IMR-90 (cell line): ENCODE data around the gene AFAP1L2. TPM values are rescaled to one million over a fixed set of nuclear protein-coding genes. Genes with fewer than 3 reads are reported as not detected.

Experiments used
- ATAC-seq: fragments of 200-7000 bp; cut with Tn5 transposase; 2 replicates; pipeline ENCODE4 v1.9.1; 2020; ENCODE audit warnings: low read depth, mild to moderate bottlenecking, moderate library complexity
- BruUV-seq: library from RNA; stranded (reverse); fragments of 400-500 nt; replicated peaks from 2 replicates; lab custom pipeline; 2021; lab: Mats Ljungman, UMichigan
- CTCF ChIA-PET: fragments of 300-600 bp; formaldehyde crosslinking; extraction: SDS; loops from one replicate; lab custom pipeline; 2021; ENCODE audit warnings: antibody characterized with exemption; lab: Yijun Ruan, JAX
- POLR2A ChIA-PET: fragments of 300-600 bp; sonication (Branson Sonifier 250); formaldehyde crosslinking; loops from one replicate; lab custom pipeline; 2022; ENCODE audit warnings: antibody characterized with exemption; ENCODE audit not compliant: unreplicated experiment; lab: Charles Lee
- DNase-seq: peaks from one replicate; pipeline ENCODE4 v3.0.0; 2013
- H2AFZ ChIP-seq: replicated peaks from 2 replicates; pipeline ENCODE3; 2013; ENCODE audit warnings: low read length, mild to moderate bottlenecking; ENCODE audit not compliant: poor library complexity
- H2AK5ac ChIP-seq: 2 replicates; pipeline ENCODE4 v1.6.1; 2013; ENCODE audit warnings: low read depth, low read length, inconsistent platforms
- H2AK9ac ChIP-seq: replicated peaks from 2 replicates; pipeline ENCODE3; 2013; ENCODE audit warnings: mild to moderate bottlenecking, low read depth, low read length, moderate library complexity; ENCODE audit not compliant: poor library complexity
- H2BK120ac ChIP-seq: 2 replicates; pipeline ENCODE4 v1.6.1; 2013; ENCODE audit warnings: low read depth, low read length, inconsistent platforms
- H2BK15ac ChIP-seq: 3 replicates; pipeline ENCODE4 v1.6.1; 2013; ENCODE audit warnings: low read depth, low read length, inconsistent platforms
- H2BK20ac ChIP-seq: 2 replicates; pipeline ENCODE4 v1.6.1; 2013; ENCODE audit warnings: low read depth, mild to moderate bottlenecking, inconsistent platforms, low read length, moderate library complexity
- H2BK5ac ChIP-seq: 2 replicates; pipeline ENCODE4 v1.6.1; 2013; ENCODE audit warnings: mild to moderate bottlenecking, low read depth, low read length, inconsistent platforms; ENCODE audit not compliant: poor library complexity, severe bottlenecking
- H3K14ac ChIP-seq: replicated peaks from 2 replicates; pipeline ENCODE4 v1.6.1; 2013; ENCODE audit warnings: low read depth, low read length, inconsistent platforms
- H3K18ac ChIP-seq: 2 replicates; pipeline ENCODE4 v1.6.1; 2013; ENCODE audit warnings: low read depth, low read length, control low read depth
- H3K23ac ChIP-seq: 2 replicates; pipeline ENCODE4 v1.6.1; 2013; ENCODE audit warnings: low read depth, low read length, inconsistent platforms
- H3K27ac ChIP-seq: 2 replicates; pipeline ENCODE4 v1.5.1; 2013; ENCODE audit warnings: mild to moderate bottlenecking, control low read depth, low read length; ENCODE audit not compliant: insufficient read depth
- H3K27me3 ChIP-seq: 2 replicates; pipeline ENCODE4 v1.6.1; 2013; ENCODE audit warnings: low read length; ENCODE audit not compliant: control insufficient read depth, insufficient read depth
- H3K36me3 ChIP-seq: 2 replicates; pipeline ENCODE4 v1.6.1; 2013; ENCODE audit warnings: low read length, mixed read lengths; ENCODE audit not compliant: control insufficient read depth, insufficient read depth
- H3K4ac ChIP-seq: 2 replicates; pipeline ENCODE4 v1.6.1; 2013; ENCODE audit warnings: low read depth, low read length, inconsistent platforms
- H3K4me1 ChIP-seq: 2 replicates; pipeline ENCODE4 v1.6.1; 2013; ENCODE audit warnings: low read length, mixed read lengths; ENCODE audit not compliant: control insufficient read depth, insufficient read depth
- H3K4me2 ChIP-seq: 2 replicates; pipeline ENCODE4 v1.6.1; 2013; ENCODE audit warnings: low read depth, mild to moderate bottlenecking, control low read depth, low read length, moderate library complexity
- H3K4me3 ChIP-seq: 2 replicates; pipeline ENCODE4 v1.5.1; 2013; ENCODE audit warnings: low read depth, mild to moderate bottlenecking, control low read depth, low read length, moderate library complexity; ENCODE audit not compliant: insufficient read depth
- H3K56ac ChIP-seq: 2 replicates; pipeline ENCODE4 v1.6.1; 2013; ENCODE audit warnings: low read length, inconsistent platforms; ENCODE audit not compliant: insufficient read depth; ENCODE audit errors: extremely low read depth
- H3K79me1 ChIP-seq, 2 experiments: 2 replicates each; pipeline ENCODE4 v1.6.1; 2013; ENCODE audit warnings: low read length in 2 of 2, inconsistent platforms in 1 of 2, low read depth in 1 of 2
- H3K9ac ChIP-seq: 2 replicates; pipeline ENCODE4 v1.6.1; 2013; ENCODE audit warnings: low read depth, low read length, control low read depth
- H3K9me1 ChIP-seq: 2 replicates; pipeline ENCODE4 v1.6.1; 2013; ENCODE audit warnings: low read length, inconsistent platforms; ENCODE audit not compliant: insufficient read depth
- H3K9me3 ChIP-seq: 2 replicates; pipeline ENCODE4 v1.6.1; 2013; ENCODE audit warnings: low read length; ENCODE audit not compliant: control insufficient read depth, insufficient read depth
- H4K20me1 ChIP-seq: 2 replicates; pipeline ENCODE4 v1.6.1; 2013; ENCODE audit warnings: low read length, inconsistent platforms; ENCODE audit not compliant: insufficient read depth
- H4K5ac ChIP-seq: 2 replicates; pipeline ENCODE4 v1.6.1; 2013; ENCODE audit warnings: mild to moderate bottlenecking, low read depth, low read length, control low read depth
- H4K8ac ChIP-seq, 2 experiments: 2 replicates each; pipeline ENCODE4 v1.6.1; 2013; ENCODE audit warnings: low read depth in 2 of 2, low read length in 2 of 2, control low read depth in 1 of 2, inconsistent platforms in 1 of 2
- H4K91ac ChIP-seq: 2 replicates; pipeline ENCODE4 v1.6.1; 2013; ENCODE audit warnings: low read depth, low read length, inconsistent platforms; ENCODE audit not compliant: insufficient read depth
- CEBPB ChIP-seq: IDR thresholded peaks from 2 replicates; pipeline ENCODE4 v1.6.1; 2012; ENCODE audit warnings: low read depth, low read length, improper control_type of control experiment
- CHD1 ChIP-seq: IDR thresholded peaks from 2 replicates; pipeline ENCODE4 v1.6.1; 2012; ENCODE audit warnings: low read depth, low read length, improper control_type of control experiment
- FOS ChIP-seq: fragments of 150-350 bp; IDR thresholded peaks from 2 replicates; pipeline ENCODE4 v1.6.1; 2016; ENCODE audit warnings: low read depth, low read length
- MAFK ChIP-seq: IDR thresholded peaks from 2 replicates; pipeline ENCODE4 v1.6.1; 2012; ENCODE audit warnings: low read depth, low read length, improper control_type of control experiment
- MXI1 ChIP-seq: IDR thresholded peaks from 2 replicates; pipeline ENCODE4 v1.6.1; 2012; ENCODE audit warnings: low read depth, mild to moderate bottlenecking, low read length, moderate library complexity, borderline replicate concordance
- NFE2L2 ChIP-seq: fragments of 150-350 bp; IDR thresholded peaks from 2 replicates; pipeline ENCODE4 v1.6.1; 2016; ENCODE audit warnings: low read depth, mild to moderate bottlenecking, low read length
- WGBS, 2 experiments: methylation state at CpG; one replicate each; pipeline versions ENCODE4 v1.1.5 to v1.1.7; 2013; ENCODE audit warnings: missing lambda C conversion rate in 2 of 2; ENCODE audit not compliant: insufficient read length in 1 of 2; ENCODE audit errors: extremely low coverage in 2 of 2; 5-methylcytosine and 5-hydroxymethylcytosine counted together
- dilution Hi-C: fragments of 300-500 bp; cut with HindIII; formaldehyde crosslinking; loops from one replicate; pipeline ENCODE4 v1.14.3; 2018; ENCODE audit warnings: low sequenced_read_pairs; ENCODE audit not compliant: unreplicated experiment
- in situ Hi-C: fragments of 300-500 bp; cut with MboI; formaldehyde crosslinking; loops from 3 replicates; pipeline ENCODE4 v1.14.3; 2019; ENCODE audit warnings: low sequenced_read_pairs, inconsistent platforms, mixed read lengths
- intact Hi-C: fragments of 100-400 bp; cut with micrococcal nuclease; formaldehyde crosslinking; loops from 2 replicates; pipeline ENCODE4 v1.10.0; 2022
- polyA plus RNA-seq, 3 experiments: library from polyadenylated mRNA; depleted of rRNA; stranded (reverse); fragments of >200 nt; gene quantifications; 2 replicates each; pipeline ENCODE4 v1.2.3, GENCODE V29; 2012; ENCODE audit warnings: low replicate concordance in 1 of 3
- total RNA-seq: library from RNA; depleted of rRNA; stranded (reverse); fragments of >200 nt; gene quantifications from 2 replicates; pipeline ENCODE4 v1.2.3, GENCODE V29; 2012

AFAP1L2 gene
- total and polyA plus RNA-seq, 2 of the 4 experiments (the other 2 are of a cell fraction), result under 0.01 to 0.10 TPM

DNA sequence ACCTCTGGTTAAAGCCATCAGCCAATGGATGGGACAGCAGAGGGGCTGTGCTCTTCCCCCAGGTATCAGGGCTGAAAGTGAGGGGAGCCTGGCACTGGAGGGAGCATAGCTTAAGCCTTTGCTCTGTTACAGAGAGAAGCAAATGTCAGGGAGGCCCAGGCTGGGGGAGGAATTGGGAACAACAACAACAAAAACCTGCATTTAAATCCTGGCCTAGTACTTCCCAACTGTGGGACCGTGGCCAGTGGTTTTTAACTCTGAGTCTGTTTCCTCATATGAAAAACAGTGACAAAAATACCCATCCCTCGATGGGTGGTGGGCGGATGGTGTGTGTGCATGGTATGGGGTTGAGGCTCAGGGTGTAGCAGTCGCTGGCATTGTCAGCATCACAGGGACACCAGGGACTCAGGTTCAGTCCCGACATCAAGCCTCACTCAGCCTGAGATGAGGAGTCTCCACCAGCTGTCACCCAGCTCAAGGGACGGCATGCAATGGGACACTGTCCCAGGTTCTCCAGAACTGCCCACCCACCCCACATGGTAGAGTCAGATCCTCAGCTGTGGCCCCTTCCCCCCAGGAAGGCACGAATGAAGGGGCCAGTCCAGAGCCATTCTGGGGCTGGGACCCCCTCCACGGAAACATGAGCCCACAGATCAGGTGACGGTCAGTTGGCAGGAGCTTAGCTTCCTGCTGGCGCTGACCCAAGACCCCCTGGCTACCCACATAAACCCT lies 74.5 kb downstream of the AFAP1L2 start:
- Histone ChIP-seq H3K36me3 (no peaks in the 10 kb centered on the region), H2BK20ac (no peak overlapping the region), H3K9me3 (no peaks in the 10 kb centered on the region), H3K4me3 (no peak overlapping the region), H3K9me1 (no peaks in the 10 kb centered on the region), H3K18ac (no peak overlapping the region), H3K4me2 (no peak overlapping the region), H2AFZ (no peak overlapping the region), H4K8ac (no peak overlapping the region), H3K4ac (no peak overlapping the region), H3K79me1 (no peaks in the 10 kb centered on the region), H3K14ac (no peak overlapping the region), H2AK5ac (no peak overlapping the region), H2BK15ac (no peak overlapping the region), H4K91ac (no peak overlapping the region), H3K9ac (no peak overlapping the region), H3K27me3 (peaks cover 34% of the 10 kb centered on the region), H3K4me1 (no peaks in the 10 kb centered on the region), H2BK5ac (no peak overlapping the region), H2AK9ac (no peak overlapping the region), H4K5ac (no peak overlapping the region), H3K27ac (no peak overlapping the region), H3K23ac (no peak overlapping the region), H4K20me1 (no peaks in the 10 kb centered on the region), H2BK120ac (no peak overlapping the region), H3K56ac (no peak overlapping the region)
- intact Hi-C loops, result no loop called here
- BruUV-seq, result no TSS peak
- DNase-seq (no peak), ATAC-seq (no peak)
- dilution Hi-C loops, result no loop called here
- 33% methylated on average over 2 of the region's 10 CpGs; no CpG with 5 or more reads in 1 of the 2 experiments for WGBS, 2 experiments
- no peak for TF ChIP-seq MAFK
- TF ChIP-seq CHD1, result no peak
- no peak for TF ChIP-seq NFE2L2
- no peak for TF ChIP-seq CEBPB
- no peak for TF ChIP-seq FOS
- TF ChIP-seq MXI1, result no peak
- in situ Hi-C loops, result no loop called here
- ChIA-PET CTCF (no interaction called here), POLR2A (no interaction called here)
